ENCODE measurements around the gene NEIL1.
"Not testable (repeated sequence)": the region's sequence is repeated elsewhere in the genome, so short reads cannot be mapped to it uniquely, and the experiment has no call there.

Gene NEIL1

GRCh38 chr15:75371486-75371885, 24.6 kb downstream of the NEIL1 start:
- H3K9me3 ChIP-seq (ENCODE audit: insufficient read depth, low read length), result no peaks in the 10 kb centered on the region
- TF ChIP-seq SUZ12 (IDR thresholded peaks at IDR 0.05; ENCODE audit: extremely low read depth, insufficient read depth, insufficient read length) (no peak), ZNF274 (IDR thresholded peaks at IDR 0.05; ENCODE audit: low read depth, low read length) (no peak)

GRCh38 chr15:75371901-75372688, 25.3 kb downstream of the NEIL1 start:
- H3K36me3 ChIP-seq (ENCODE audit: insufficient read depth, insufficient read length, low read length), result peaks cover 70% of the 10 kb centered on the region

More at GRCh38 chr15:75371486-75371885, 24.6 kb downstream of the NEIL1 start:
- no peak overlapping the region for H3K9ac ChIP-seq (ENCODE audit: insufficient read length, low read depth)
- DNase-seq (ENCODE audit: low read depth, low spot score), result no peak
- H3K4me3 ChIP-seq (ENCODE audit: insufficient read length, low read depth), result no peak overlapping the region
- H3K27me3 ChIP-seq (ENCODE audit: insufficient read depth, insufficient read length), result no peaks in the 10 kb centered on the region
- peaks cover 6% of the 10 kb centered on the region for H3K4me1 ChIP-seq (ENCODE audit: insufficient read depth, insufficient read length)
- peaks cover 70% of the 10 kb centered on the region for H3K36me3 ChIP-seq (ENCODE audit: insufficient read depth, insufficient read length, low read length)

GRCh38 chr15:75380773-75381172, 33.9 kb downstream of the NEIL1 start:
- Histone ChIP-seq H3K9ac (ENCODE audit: insufficient read length, low read depth) (no peak overlapping the region), H3K36me3 (ENCODE audit: insufficient read depth, insufficient read length, low read length) (peaks cover 78% of the 10 kb centered on the region), H3K4me3 (ENCODE audit: insufficient read length, low read depth) (no peak overlapping the region), H3K9me3 (ENCODE audit: insufficient read depth, low read length) (no peaks in the 10 kb centered on the region), H3K27me3 (ENCODE audit: insufficient read depth, insufficient read length) (no peaks in the 10 kb centered on the region), H3K4me1 (ENCODE audit: insufficient read depth, insufficient read length) (no peaks in the 10 kb centered on the region)
- DNase-seq (ENCODE audit: low read depth, low spot score), result no peak
- TF ChIP-seq ZNF274 (IDR thresholded peaks at IDR 0.05; ENCODE audit: low read depth, low read length) (no peak), YY1 (IDR thresholded peaks at IDR 0.05; ENCODE audit: insufficient read depth, insufficient read length) (no peak), SUZ12 (IDR thresholded peaks at IDR 0.05; ENCODE audit: extremely low read depth, insufficient read depth, insufficient read length) (no peak)

More at GRCh38 chr15:75371901-75372688, 25.3 kb downstream of the NEIL1 start:
- no peak for DNase-seq (ENCODE audit: low read depth, low spot score)
- H3K4me1 ChIP-seq (ENCODE audit: insufficient read depth, insufficient read length), result peaks cover 6% of the 10 kb centered on the region
- no peak overlapping the region for H3K4me3 ChIP-seq (ENCODE audit: insufficient read length, low read depth)
- TF ChIP-seq ZNF274 (IDR thresholded peaks at IDR 0.05; ENCODE audit: low read depth, low read length), result no peak
- TF ChIP-seq SUZ12 (IDR thresholded peaks at IDR 0.05; ENCODE audit: extremely low read depth, insufficient read depth, insufficient read length), result no peak
- TF ChIP-seq YY1 (IDR thresholded peaks at IDR 0.05; ENCODE audit: insufficient read depth, insufficient read length), result no peak
- no peaks in the 10 kb centered on the region for H3K9me3 ChIP-seq (ENCODE audit: insufficient read depth, low read length)
- H3K27me3 ChIP-seq (ENCODE audit: insufficient read depth, insufficient read length), result no peaks in the 10 kb centered on the region
- H3K9ac ChIP-seq (ENCODE audit: insufficient read length, low read depth), result no peak overlapping the region

- H3K4me1 ChIP-seq (ENCODE audit: insufficient read depth, insufficient read length); H3K4me3 ChIP-seq (ENCODE audit: insufficient read length, low read depth); H3K27me3 ChIP-seq (ENCODE audit: insufficient read depth, insufficient read length); DNase-seq (ENCODE audit: low read depth, low spot score); H3K9me3 ChIP-seq (ENCODE audit: insufficient read depth, low read length); H3K9ac ChIP-seq (ENCODE audit: insufficient read length, low read depth): not testable (repeated sequence)
- peaks cover 86% of the 10 kb centered on the region for H3K36me3 ChIP-seq (ENCODE audit: insufficient read depth, insufficient read length, low read length)
Observed at GRCh38 chr15:75383986-75384385, 37.1 kb downstream of the NEIL1 start.

GRCh38 chr15:75389791-75390382, 43.0 kb downstream of the NEIL1 start:
- no peaks in the 10 kb centered on the region for H3K9me3 ChIP-seq (ENCODE audit: insufficient read depth, low read length)
- DNase-seq (ENCODE audit: low read depth, low spot score), result no peak
- no peaks in the 10 kb centered on the region for H3K4me1 ChIP-seq (ENCODE audit: insufficient read depth, insufficient read length)
- H3K4me3 ChIP-seq (ENCODE audit: insufficient read length, low read depth), result no peak overlapping the region
- H3K9ac ChIP-seq (ENCODE audit: insufficient read length, low read depth), result no peak overlapping the region
- H3K36me3 ChIP-seq (ENCODE audit: insufficient read depth, insufficient read length, low read length), result peaks cover 99% of the 10 kb centered on the region
- TF ChIP-seq ZNF274 (IDR thresholded peaks at IDR 0.05; ENCODE audit: low read depth, low read length), result no peak
- TF ChIP-seq YY1 (IDR thresholded peaks at IDR 0.05; ENCODE audit: insufficient read depth, insufficient read length), result no peak
- no peak for TF ChIP-seq SUZ12 (IDR thresholded peaks at IDR 0.05; ENCODE audit: extremely low read depth, insufficient read depth, insufficient read length)
- H3K27me3 ChIP-seq (ENCODE audit: insufficient read depth, insufficient read length), result no peaks in the 10 kb centered on the region

GRCh38 chr15:75397494-75397893, 50.7 kb downstream of the NEIL1 start:
- Histone ChIP-seq H3K36me3 (ENCODE audit: insufficient read depth, insufficient read length, low read length) (peaks cover 92% of the 10 kb centered on the region), H3K4me3 (ENCODE audit: insufficient read length, low read depth) (no peak overlapping the region), H3K9me3 (ENCODE audit: insufficient read depth, low read length) (no peaks in the 10 kb centered on the region), H3K4me1 (ENCODE audit: insufficient read depth, insufficient read length) (no peaks in the 10 kb centered on the region), H3K27me3 (ENCODE audit: insufficient read depth, insufficient read length) (no peaks in the 10 kb centered on the region), H3K9ac (ENCODE audit: insufficient read length, low read depth) (no peak overlapping the region)
- DNase-seq (ENCODE audit: low read depth, low spot score), result no peak
- TF ChIP-seq SUZ12 (IDR thresholded peaks at IDR 0.05; ENCODE audit: extremely low read depth, insufficient read depth, insufficient read length), result no peak
- TF ChIP-seq YY1 (IDR thresholded peaks at IDR 0.05; ENCODE audit: insufficient read depth, insufficient read length), result no peak
- no peak for TF ChIP-seq ZNF274 (IDR thresholded peaks at IDR 0.05; ENCODE audit: low read depth, low read length)

GRCh38 chr15:75403892-75404291, 57.1 kb downstream of the NEIL1 start:
- TF ChIP-seq SUZ12 (IDR thresholded peaks at IDR 0.05; ENCODE audit: extremely low read depth, insufficient read depth, insufficient read length), result no peak
- no peak for TF ChIP-seq YY1 (IDR thresholded peaks at IDR 0.05; ENCODE audit: insufficient read depth, insufficient read length)
- no peak for TF ChIP-seq ZNF274 (IDR thresholded peaks at IDR 0.05; ENCODE audit: low read depth, low read length)
- Histone ChIP-seq H3K4me1 (ENCODE audit: insufficient read depth, insufficient read length) (no peaks in the 10 kb centered on the region), H3K9ac (ENCODE audit: insufficient read length, low read depth) (no peak overlapping the region), H3K4me3 (ENCODE audit: insufficient read length, low read depth) (no peak overlapping the region), H3K9me3 (ENCODE audit: insufficient read depth, low read length) (no peaks in the 10 kb centered on the region), H3K36me3 (ENCODE audit: insufficient read depth, insufficient read length, low read length) (peaks cover 82% of the 10 kb centered on the region), H3K27me3 (ENCODE audit: insufficient read depth, insufficient read length) (no peaks in the 10 kb centered on the region)
- DNase-seq (ENCODE audit: low read depth, low spot score), result no peak
